ENCODE data around the gene TMPRSS9.

DNA sequence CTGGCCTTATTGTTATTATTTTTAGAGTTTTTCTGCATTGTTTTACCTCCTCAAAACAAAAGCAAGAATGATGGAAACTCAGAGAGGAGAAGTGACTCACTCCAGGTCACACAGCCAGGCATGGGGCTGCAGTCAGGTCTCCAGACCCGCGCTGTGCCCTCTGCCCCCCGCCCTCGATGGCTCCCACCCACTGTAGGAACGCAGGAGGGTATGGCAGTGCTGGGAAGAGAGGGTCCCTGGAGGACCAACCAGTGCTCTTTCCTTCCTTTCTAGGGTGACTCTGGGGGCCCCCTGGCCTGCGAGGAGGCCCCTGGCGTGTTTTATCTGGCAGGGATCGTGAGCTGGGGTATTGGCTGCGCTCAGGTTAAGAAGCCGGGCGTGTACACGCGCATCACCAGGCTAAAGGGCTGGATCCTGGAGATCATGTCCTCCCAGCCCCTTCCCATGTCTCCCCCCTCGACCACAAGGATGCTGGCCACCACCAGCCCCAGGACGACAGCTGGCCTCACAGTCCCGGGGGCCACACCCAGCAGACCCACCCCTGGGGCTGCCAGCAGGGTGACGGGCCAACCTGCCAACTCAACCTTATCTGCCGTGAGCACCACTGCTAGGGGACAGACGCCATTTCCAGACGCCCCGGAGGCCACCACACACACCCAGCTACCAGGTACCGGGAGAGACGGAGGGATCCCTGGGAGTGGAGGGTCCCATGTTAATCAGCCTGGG is 61.7 kb downstream of the TMPRSS9 start:
- TF ChIP-seq, protein P1, sequence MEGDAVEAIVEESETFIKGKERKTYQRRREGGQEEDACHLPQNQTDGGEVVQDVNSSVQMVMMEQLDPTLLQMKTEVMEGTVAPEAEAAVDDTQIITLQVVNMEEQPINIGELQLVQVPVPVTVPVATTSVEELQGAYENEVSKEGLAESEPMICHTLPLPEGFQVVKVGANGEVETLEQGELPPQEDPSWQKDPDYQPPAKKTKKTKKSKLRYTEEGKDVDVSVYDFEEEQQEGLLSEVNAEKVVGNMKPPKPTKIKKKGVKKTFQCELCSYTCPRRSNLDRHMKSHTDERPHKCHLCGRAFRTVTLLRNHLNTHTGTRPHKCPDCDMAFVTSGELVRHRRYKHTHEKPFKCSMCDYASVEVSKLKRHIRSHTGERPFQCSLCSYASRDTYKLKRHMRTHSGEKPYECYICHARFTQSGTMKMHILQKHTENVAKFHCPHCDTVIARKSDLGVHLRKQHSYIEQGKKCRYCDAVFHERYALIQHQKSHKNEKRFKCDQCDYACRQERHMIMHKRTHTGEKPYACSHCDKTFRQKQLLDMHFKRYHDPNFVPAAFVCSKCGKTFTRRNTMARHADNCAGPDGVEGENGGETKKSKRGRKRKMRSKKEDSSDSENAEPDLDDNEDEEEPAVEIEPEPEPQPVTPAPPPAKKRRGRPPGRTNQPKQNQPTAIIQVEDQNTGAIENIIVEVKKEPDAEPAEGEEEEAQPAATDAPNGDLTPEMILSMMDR (IDR thresholded peaks at IDR 0.05; ENCODE audit: poor library complexity, severe bottlenecking), result no peak
- no peak for TF ChIP-seq POLR2AphosphoS5 (IDR thresholded peaks at IDR 0.05)
- TF ChIP-seq RAD21 (conservative IDR thresholded peaks at IDR 0.05), result no peak

Data from neural cell (in vitro differentiated cells).